Small intestine (tissue), 7 donors: ENCODE measurements around the gene DNAJC12. TPM values are rescaled to one million over a fixed set of nuclear protein-coding genes. Genes with fewer than 3 reads are reported as not detected.
"Not testable (repeated sequence)": the region's sequence is repeated elsewhere in the genome, so short reads cannot be mapped to it uniquely, and the experiment has no call there.

ENCODE experiments used
- DNase-seq, 2 donors: peaks; one replicate each; pipeline versions ENCODE4 v3.0.0 to v3.0.0-alpha.2; 2013
- FAIRE-seq: peaks from 2 replicates; lab custom pipeline; 2012; peaks lifted over from hg19 to GRCh38; lab: Jason Lieb, UNC
- H3K27ac ChIP-seq, 3 donors: one replicate each; pipeline ENCODE4 v1.5.1; 2013; ENCODE audit warnings: low read length in 2 of 3, mild to moderate bottlenecking in 2 of 3, control low read depth in 1 of 3, inconsistent platforms in 1 of 3, low read depth in 1 of 3, moderate library complexity in 1 of 3
- H3K27me3 ChIP-seq, 3 donors: one replicate each; pipeline ENCODE4 v1.6.1; 2013; ENCODE audit warnings: low read length in 3 of 3, inconsistent platforms in 1 of 3; ENCODE audit not compliant: control insufficient read depth in 3 of 3, insufficient read depth in 3 of 3
- H3K36me3 ChIP-seq, 3 donors: one replicate each; pipeline ENCODE4 v1.6.1; 2013; ENCODE audit warnings: low read length in 3 of 3, inconsistent platforms in 1 of 3, low read depth in 1 of 3, mild to moderate bottlenecking in 1 of 3, moderate library complexity in 1 of 3; ENCODE audit not compliant: control insufficient read depth in 3 of 3, insufficient read depth in 2 of 3
- H3K4me1 ChIP-seq, 3 donors: one replicate each; pipeline ENCODE4 v1.6.1; 2013; ENCODE audit warnings: low read length in 2 of 3, inconsistent platforms in 1 of 3, low read depth in 1 of 3, mild to moderate bottlenecking in 1 of 3, moderate library complexity in 1 of 3; ENCODE audit not compliant: control insufficient read depth in 3 of 3, insufficient read depth in 2 of 3
- H3K4me3 ChIP-seq, 3 donors: one replicate each; pipeline ENCODE4 v1.5.1; 2013; ENCODE audit warnings: low read length in 3 of 3, control low read depth in 1 of 3, inconsistent platforms in 1 of 3, low read depth in 1 of 3, mild to moderate bottlenecking in 1 of 3, moderate library complexity in 1 of 3
- H3K9me3 ChIP-seq, 2 donors: one replicate each; pipeline ENCODE4 v1.6.1; 2013; ENCODE audit warnings: low read depth in 1 of 2, low read length in 1 of 2; ENCODE audit not compliant: control insufficient read depth in 2 of 2, insufficient read depth in 1 of 2
- WGBS, 3 donors: extraction: QIAGEN DNeasy Blood & Tissue Kit; methylation state at CpG; one replicate each; pipeline ENCODE4 v1.1.7; 2013; 5-methylcytosine and 5-hydroxymethylcytosine counted together
- polyA plus RNA-seq, 4 donors: library from polyadenylated mRNA; stranded (reverse) in 3 of 4; unstranded in 1 of 4; fragments of 200-250 nt in 3 of 4; fragments of 120-200 nt in 1 of 4; gene quantifications; one replicate each; pipeline versions ENCODE4 v1.2.1 to v1.2.3, GENCODE V29; 2013
- donor health status: healthy with polysubstance abuse.
- donor health status: control.
- donor health status: control.
- donor health status: Bipolar disorder and iron deficiency.
- donor health status: healthy.

DNAJC12 gene
- polyA plus RNA-seq, 4 donors = 4.6 to 7.8 (median 6.7) TPM

DNA sequence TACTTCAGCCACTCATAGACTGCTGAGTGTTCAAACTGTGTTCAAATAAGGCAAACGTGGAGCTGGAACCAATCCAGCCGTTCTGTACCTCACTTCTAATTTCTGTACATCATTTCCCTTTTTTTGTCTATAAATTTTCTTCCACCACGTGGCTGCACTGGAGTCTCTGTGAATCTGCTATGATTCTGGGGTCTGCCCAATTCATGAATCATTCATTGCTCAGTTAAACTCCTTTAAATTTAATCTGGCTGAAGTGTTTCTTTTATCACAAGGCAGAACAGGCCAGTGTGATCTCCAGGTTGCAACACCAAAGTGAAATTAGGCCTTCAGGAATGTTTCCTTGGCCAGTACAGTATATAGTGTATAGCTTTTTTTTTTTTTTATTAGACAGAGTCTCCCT lies 53.5 kb downstream of the DNAJC12 start:
- Histone ChIP-seq H3K36me3 (no peaks in the 10 kb centered on the region), H3K4me1 (peaks cover 5 to 11% (median 8%) of the 10 kb centered on the region in 3 donors), H3K27me3 (no peaks in the 10 kb centered on the region), H3K4me3 (no peak overlapping the region), H3K27ac (no peak overlapping the region), H3K9me3 (no peaks in the 10 kb centered on the region)
- FAIRE-seq (no peak), DNase-seq (no peak)
- 40 to 67% (median 58%) methylated on average over 3 of the region's 3 CpGs for WGBS, 3 donors

DNA sequence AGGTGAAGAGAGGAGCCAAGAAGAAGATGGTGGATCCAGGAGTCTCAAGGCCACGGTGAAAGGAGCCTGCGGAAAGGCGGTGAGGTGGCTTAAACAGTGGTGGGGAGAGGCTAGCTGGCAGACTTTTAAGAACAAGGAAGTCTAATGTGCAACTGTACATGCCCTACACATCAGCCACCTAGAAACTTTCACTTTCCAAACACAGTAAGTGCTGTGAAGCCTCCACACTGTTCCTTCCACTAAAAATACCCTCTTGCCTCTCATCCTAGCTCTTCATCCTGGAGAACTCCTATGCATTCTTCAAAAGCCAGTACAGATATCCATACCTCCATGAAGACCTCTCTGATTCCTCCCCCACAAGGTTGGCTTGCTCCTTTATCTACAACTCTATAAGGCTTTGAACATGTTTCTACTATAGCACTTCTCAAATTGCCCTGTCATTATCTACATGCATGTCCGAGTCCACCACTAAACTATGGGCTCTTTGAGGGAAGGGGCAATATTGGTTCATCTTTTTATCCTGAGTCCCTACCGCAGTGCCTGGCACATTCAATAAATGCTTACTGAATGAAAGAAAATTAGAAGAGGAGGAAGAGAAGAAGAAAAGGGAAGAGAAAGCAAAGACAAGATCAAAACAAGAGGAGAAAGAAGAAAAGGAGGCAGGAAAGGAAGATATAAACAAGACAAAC lies 54.2 kb downstream of the DNAJC12 start:
- H3K36me3 ChIP-seq = no peaks in the 10 kb centered on the region
- no peaks in the 10 kb centered on the region for H3K27me3 ChIP-seq
- no peak overlapping the region for H3K4me3 ChIP-seq
- peak in 1 of 2 donors; percentile 65 for DNase-seq
- 37 to 60% (median 53%) methylated on average over 5 of the region's 5 CpGs for WGBS, 3 donors
- peaks cover 5 to 11% (median 8%) of the 10 kb centered on the region in 3 donors for H3K4me1 ChIP-seq
- FAIRE-seq = no peak
- H3K9me3 ChIP-seq = no peaks in the 10 kb centered on the region
- H3K27ac ChIP-seq = peak overlapping the region in 1 of 3 donors; percentile 36

DNA sequence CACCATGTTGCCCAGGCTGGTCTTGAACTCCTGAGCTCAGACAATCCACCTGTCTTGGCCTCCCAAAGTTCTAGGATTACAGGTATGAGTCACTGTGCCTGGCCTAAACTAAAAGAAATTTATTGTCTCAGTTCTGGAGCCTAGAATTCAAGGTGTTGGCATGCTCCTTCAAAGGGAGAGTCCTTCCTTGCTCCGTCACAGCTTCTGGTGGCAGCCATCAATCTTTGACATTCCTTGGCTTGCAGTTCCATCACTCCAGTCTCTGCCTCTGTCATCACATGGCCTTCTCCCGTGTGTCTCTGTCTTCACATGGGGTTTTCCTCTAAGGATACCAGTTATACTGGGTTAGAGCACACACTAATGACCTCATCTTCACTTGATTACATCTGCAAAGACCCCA lies 55.5 kb downstream of the DNAJC12 start:
- FAIRE-seq (no peak), DNase-seq (no peak)
- 60 to 85% (median 85%) methylated on average over 2 of the region's 2 CpGs for WGBS, 3 donors
- Histone ChIP-seq H3K27ac (no peak overlapping the region), H3K36me3 (no peaks in the 10 kb centered on the region), H3K4me3 (no peak overlapping the region), H3K9me3 (no peaks in the 10 kb centered on the region), H3K27me3 (no peaks in the 10 kb centered on the region), H3K4me1 (peaks cover 5 to 11% (median 8%) of the 10 kb centered on the region in 3 donors)

DNA sequence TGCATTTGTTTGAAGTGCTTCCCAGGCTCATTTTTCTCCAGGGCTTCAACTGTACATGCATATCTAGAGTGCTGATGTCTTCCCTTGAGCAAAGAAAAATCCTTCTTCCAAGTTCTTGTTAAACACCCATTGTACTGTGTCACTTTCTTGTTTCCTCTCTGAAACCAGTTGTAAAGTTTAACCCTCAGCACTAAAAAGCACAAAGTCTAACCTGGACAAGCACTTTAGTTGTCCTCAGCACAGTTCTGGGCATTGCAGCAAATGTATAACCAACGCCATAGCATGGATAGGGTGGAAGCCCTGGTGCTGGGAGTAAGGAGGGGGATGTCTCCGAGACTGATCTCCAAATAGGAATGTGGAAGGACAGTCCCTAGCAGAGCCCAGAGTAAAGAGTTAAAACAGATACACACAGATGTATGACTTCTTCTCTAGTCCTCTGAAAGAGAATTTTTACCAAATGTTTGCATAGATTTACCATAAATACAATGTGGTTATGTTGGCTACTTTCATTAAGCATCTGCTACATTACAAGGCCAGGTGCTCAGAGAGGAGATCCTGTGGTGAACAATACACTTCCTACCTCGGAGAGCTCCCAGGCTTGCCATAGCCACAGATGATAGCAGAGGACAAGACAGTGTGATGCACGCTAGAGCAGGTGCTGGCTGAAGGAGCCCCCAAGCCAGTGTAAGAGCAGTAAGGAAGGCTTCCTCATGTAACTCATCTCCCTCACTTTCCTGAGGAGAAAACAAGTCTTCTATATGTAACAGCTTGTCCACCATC lies 57.0 kb downstream of the DNAJC12 start:
- DNase-seq = peak in 1 of 2 donors; percentile 60
- Histone ChIP-seq H3K27me3 (no peaks in the 10 kb centered on the region), H3K36me3 (no peaks in the 10 kb centered on the region), H3K9me3 (no peaks in the 10 kb centered on the region), H3K4me1 (peaks cover 5 to 11% (median 8%) of the 10 kb centered on the region in 3 donors), H3K27ac (no peak overlapping the region), H3K4me3 (no peak overlapping the region)
- FAIRE-seq = no peak
- 39 to 50% (median 48%) methylated on average over 4 of the region's 4 CpGs for WGBS, 3 donors

DNA sequence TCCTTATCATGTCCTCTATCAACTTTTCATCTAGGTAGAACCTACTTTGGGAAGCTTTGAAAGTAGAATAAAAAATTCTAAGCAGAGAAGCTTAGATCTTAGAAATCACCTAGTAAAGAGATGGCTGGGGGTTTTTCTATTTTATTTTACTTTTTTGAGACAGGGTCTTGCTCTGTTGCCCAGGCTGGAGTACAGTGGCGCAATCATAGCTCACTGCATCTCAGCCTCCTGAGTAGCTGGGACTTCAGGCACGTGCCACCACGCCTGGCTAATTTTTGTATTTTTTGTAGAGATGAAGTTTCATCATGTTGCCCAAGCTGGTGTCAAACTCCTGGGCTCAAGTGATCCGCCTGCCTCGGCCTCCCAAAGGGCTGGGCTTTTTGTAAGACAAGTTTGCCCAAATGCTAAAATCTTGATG lies 57.8 kb downstream of the DNAJC12 start:
- H3K4me1 ChIP-seq = peaks cover 5 to 11% (median 8%) of the 10 kb centered on the region in 3 donors
- H3K27ac ChIP-seq, H3K36me3 ChIP-seq, H3K4me3 ChIP-seq, DNase-seq, H3K9me3 ChIP-seq, H3K27me3 ChIP-seq, FAIRE-seq: not testable (repeated sequence)
- WGBS, 3 donors = 49 to 61% (median 59%) methylated on average over 5 of the region's 5 CpGs

DNA sequence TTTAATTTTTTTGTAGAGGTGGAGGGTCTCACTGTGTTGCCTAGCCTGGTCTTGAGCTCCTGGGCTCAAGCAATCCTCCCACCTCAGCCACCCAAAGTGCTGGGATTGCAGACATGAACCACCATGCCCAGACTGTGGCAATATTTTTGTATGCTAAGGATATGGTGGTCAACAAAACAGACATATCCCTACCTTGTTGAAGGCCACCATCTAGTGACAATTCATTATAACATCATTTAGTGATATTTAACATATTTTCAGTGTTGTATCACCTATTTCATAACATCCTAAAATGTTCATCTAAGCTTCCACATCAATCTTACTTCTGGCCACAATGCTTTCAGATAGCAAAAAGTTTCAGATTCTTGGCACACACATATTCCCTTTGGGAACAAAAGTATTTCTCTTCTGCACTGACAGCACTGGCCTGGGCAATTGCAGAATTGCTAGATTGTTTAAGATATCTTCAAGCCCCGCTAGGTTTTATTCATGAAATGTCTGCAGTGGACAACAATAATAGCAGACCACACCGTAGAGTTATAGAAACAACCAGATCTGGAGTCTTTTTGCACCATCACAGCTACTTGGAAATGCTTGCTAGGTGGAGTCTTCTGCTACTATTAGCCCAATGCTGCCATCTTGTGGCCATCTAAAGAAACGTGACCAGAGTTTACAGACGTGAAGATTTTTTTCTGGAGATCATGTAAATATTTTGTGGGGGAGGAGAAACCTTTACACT lies 58.4 kb downstream of the DNAJC12 start:
- H3K27ac ChIP-seq = no peak overlapping the region
- DNase-seq = peak; percentile 74 to 83
- no peaks in the 10 kb centered on the region for H3K36me3 ChIP-seq
- H3K9me3 ChIP-seq = no peaks in the 10 kb centered on the region
- WGBS, 3 donors = 0 to 2% (median 1%) methylated on average over 4 of the region's 4 CpGs
- H3K27me3 ChIP-seq = no peaks in the 10 kb centered on the region
- FAIRE-seq = no peak
- H3K4me1 ChIP-seq = peaks cover 5 to 11% (median 7%) of the 10 kb centered on the region in 3 donors
- no peak overlapping the region for H3K4me3 ChIP-seq

DNA sequence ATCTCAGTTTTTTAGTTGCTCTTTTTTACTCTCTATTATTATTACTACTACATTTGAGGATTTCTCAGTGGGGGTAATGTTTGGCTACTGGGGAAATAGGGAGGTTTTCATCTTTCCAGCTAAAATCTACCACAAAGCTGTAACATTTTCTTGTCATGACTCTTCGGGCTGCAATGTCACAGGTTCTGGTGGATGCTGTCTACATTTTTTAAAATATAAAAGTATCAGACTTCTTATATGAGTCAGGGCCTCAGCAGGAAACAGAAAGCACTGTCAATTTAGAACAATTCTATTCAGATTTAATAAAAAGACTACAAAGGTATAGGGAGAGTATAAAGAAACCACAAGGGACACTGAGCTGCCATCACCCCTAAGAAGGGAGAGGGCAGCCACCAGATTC lies 61.6 kb downstream of the DNAJC12 start:
- WGBS, 3 donors = 79 to 88% (median 80%) methylated on average over 1 of the region's 1 CpG
- no peak overlapping the region for H3K27ac ChIP-seq
- H3K36me3 ChIP-seq = no peaks in the 10 kb centered on the region
- DNase-seq (no peak), FAIRE-seq (no peak)
- H3K4me3 ChIP-seq = no peak overlapping the region
- H3K4me1 ChIP-seq = peaks cover 0 to 11% (median 0%) of the 10 kb centered on the region in 3 donors
- no peaks in the 10 kb centered on the region for H3K9me3 ChIP-seq
- no peaks in the 10 kb centered on the region for H3K27me3 ChIP-seq

DNA sequence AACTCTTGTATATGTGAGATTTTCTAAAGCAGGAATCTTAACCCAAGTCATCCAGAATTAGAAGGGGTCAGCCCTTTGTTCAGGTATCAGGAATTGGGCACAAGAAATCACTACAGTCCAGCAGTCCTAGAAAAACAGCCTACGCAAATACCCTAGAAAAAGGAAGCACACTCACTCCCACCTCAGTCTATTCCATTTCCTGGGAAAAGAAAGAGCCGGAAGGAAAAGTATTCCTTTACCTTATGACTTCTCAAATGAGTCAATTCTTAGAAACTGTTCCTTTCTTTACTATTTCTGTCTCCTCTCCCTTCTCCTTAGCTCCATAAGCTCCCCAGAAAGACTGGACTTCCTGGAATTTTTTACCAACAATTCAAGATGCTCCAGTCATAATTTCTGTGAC lies 62.7 kb downstream of the DNAJC12 start:
- Histone ChIP-seq H3K4me1 (peaks cover 0 to under 1% (median 0%) of the 10 kb centered on the region in 3 donors), H3K36me3 (no peaks in the 10 kb centered on the region), H3K27me3 (no peaks in the 10 kb centered on the region), H3K27ac (no peak overlapping the region), H3K4me3 (no peak overlapping the region), H3K9me3 (no peaks in the 10 kb centered on the region)
- 89 to 97% (median 89%) methylated on average over 2 of the region's 2 CpGs for WGBS, 3 donors
- no peak for FAIRE-seq
- DNase-seq = no peak
